ENCODE data around the gene FAM89A. TPM values are rescaled to one million over a fixed set of nuclear protein-coding genes. Genes with fewer than 3 reads are reported as not detected.

The FAM89A gene
- total and polyA plus RNA-seq, 2 of the 13 experiments (the other 11 are each of a cell fraction or from before 2014, with no cell fraction given), result 0.35 to 0.44 TPM

DNA sequence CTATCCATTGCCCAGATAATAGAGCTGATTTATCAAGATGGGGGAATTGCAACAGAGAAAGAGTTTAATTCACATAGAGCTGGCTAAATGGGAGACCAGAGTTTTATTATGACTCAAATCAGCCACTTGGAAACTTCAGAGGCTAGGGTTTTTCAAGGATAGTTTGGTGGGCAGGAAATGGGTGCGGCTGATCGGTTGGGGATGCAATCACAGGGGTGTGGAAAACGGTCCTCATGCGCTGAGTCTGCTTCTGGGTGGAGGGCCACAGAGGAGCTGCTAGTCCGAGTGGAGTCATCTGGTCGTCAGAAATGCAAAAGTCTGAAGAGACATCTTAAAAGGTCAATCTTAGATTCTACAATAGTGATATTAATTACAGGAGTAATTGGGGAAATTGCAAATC lies 32.0 kb upstream of the FAM89A start:
- no peak overlapping the region for H3K4me2 ChIP-seq (ENCODE audit: low read depth, low read length)
- H3K4me1 ChIP-seq (ENCODE audit: insufficient read depth, low read length), result no peaks in the 10 kb centered on the region
- H3K36me3 ChIP-seq (replicated peaks in 1 of 2; ENCODE audit: control insufficient read depth in 1 of 2, insufficient read depth in 2 of 2, low read length in 2 of 2), result no peaks in the 10 kb centered on the region
- H3K4me3 ChIP-seq (replicated peaks in 1 of 3; ENCODE audit: insufficient read depth in 1 of 3, low read depth in 2 of 3, low read length in 3 of 3), result no peak overlapping the region
- TF ChIP-seq RBFOX2 (IDR thresholded peaks at IDR 0.05; ENCODE audit: low read depth, low read length) (no peak), GTF3A (CRISPR knock-in tag; conservative IDR thresholded peaks at IDR 0.05) (no peak), ZBTB10 (CRISPR knock-in tag; IDR thresholded peaks at IDR 0.05; ENCODE audit: borderline replicate concordance) (no peak), RELA (CRISPR knock-in tag; IDR thresholded peaks at IDR 0.05) (no peak), ZNF432 (CRISPR knock-in tag; IDR thresholded peaks at IDR 0.05; ENCODE audit: borderline replicate concordance) (no peak), ZNF501 (CRISPR knock-in tag; IDR thresholded peaks at IDR 0.05) (no peak), MZF1 (CRISPR knock-in tag; IDR thresholded peaks at IDR 0.05; ENCODE audit: borderline replicate concordance) (no peak), KLF12 (CRISPR knock-in tag; IDR thresholded peaks at IDR 0.05; ENCODE audit: borderline replicate concordance) (no peak), FIP1L1 (IDR thresholded peaks at IDR 0.05; ENCODE audit: borderline replicate concordance, insufficient read depth, low read depth, low read length) (no peak)
- TF ChIP-seq, protein P1, sequence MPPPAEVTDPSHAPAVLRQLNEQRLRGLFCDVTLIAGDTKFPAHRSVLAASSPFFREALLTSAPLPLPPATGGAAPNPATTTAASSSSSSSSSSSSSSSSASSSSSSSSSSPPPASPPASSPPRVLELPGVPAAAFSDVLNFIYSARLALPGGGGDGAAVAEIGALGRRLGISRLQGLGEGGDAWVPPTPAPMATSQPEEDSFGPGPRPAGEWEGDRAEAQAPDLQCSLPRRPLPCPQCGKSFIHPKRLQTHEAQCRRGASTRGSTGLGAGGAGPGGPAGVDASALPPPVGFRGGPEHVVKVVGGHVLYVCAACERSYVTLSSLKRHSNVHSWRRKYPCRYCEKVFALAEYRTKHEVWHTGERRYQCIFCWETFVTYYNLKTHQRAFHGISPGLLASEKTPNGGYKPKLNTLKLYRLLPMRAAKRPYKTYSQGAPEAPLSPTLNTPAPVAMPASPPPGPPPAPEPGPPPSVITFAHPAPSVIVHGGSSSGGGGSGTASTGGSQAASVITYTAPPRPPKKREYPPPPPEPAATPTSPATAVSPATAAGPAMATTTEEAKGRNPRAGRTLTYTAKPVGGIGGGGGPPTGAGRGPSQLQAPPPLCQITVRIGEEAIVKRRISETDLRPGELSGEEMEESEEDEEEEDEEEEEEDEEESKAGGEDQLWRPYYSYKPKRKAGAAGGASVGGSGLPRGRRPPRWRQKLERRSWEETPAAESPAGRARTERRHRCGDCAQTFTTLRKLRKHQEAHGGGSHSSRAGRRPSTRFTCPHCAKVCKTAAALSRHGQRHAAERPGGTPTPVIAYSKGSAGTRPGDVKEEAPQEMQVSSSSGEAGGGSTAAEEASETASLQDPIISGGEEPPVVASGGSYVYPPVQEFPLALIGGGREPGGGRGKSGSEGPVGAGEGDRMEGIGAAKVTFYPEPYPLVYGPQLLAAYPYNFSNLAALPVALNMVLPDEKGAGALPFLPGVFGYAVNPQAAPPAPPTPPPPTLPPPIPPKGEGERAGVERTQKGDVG (CRISPR knock-in tag; IDR thresholded peaks at IDR 0.05; ENCODE audit: borderline replicate concordance), result no peak
- ChIA-PET CTCF (ENCODE audit: low intra/inter-chr PET ratio, low total read pairs) (no interaction called here), POLR2A (no interaction called here)
- H3K79me2 ChIP-seq (ENCODE audit: insufficient read depth, low read length), result no peaks in the 10 kb centered on the region
- no TSS peak for BruUV-seq (replicated peaks)
- no peak overlapping the region for H3K27ac ChIP-seq (ENCODE audit: extremely low read length, insufficient read depth, low read length)
- no peak for DNase-seq (ENCODE audit: low spot score)
- WGBS (ENCODE audit: low lambda C conversion rate), result 55% methylated on average over 6 of the region's 6 CpGs
- no peak for FAIRE-seq
- H4K20me1 ChIP-seq (ENCODE audit: insufficient read depth, low read length), result no peaks in the 10 kb centered on the region
- intact Hi-C loops (cut with micrococcal nuclease; ENCODE audit: unreplicated experiment) (no loop called here), in situ Hi-C loops (cut with HindIII; ENCODE audit: extremely low pct_ligation_motif_present, low pct_unique_long_range_greater_than_20kb) (no loop called here)
- H3K27me3 ChIP-seq (ENCODE audit: control insufficient read depth in 1 of 2, insufficient read depth in 2 of 2, low read length in 2 of 2), result peaks cover 1 to 7% of the 10 kb centered on the region in 2 experiments; a peak in 2 of 5 replicates
- H2AFZ ChIP-seq (ENCODE audit: low read length), result no peak overlapping the region
- no peak overlapping the region for H3K9ac ChIP-seq (ENCODE audit: insufficient read depth, low read depth, low read length)
- ATAC-seq, result no peak
- H3K9me3 ChIP-seq (ENCODE audit: low read length), result no peaks in the 10 kb centered on the region

All from HepG2 (cell line).